H9 (cell line): ENCODE data around the gene ARHGAP24. TPM values are rescaled to one million over a fixed set of nuclear protein-coding genes. Genes with fewer than 3 reads are reported as not detected.

Source experiments
- DNase-seq: peaks from one replicate; pipeline ENCODE4 v3.0.0-alpha.2; 2017
- H2AFZ ChIP-seq: one replicate; pipeline ENCODE4 v1.6.1; 2013; ENCODE audit warnings: mild to moderate bottlenecking, low read length, control low read depth, moderate library complexity
- H2AK5ac ChIP-seq: 2 replicates; pipeline ENCODE4 v1.6.1; 2013; ENCODE audit warnings: low read length, control low read depth, mixed read lengths; ENCODE audit not compliant: insufficient read length
- H2BK120ac ChIP-seq: one replicate; pipeline ENCODE4 v1.6.1; 2013; ENCODE audit warnings: low read depth, mild to moderate bottlenecking, low read length, control low read depth, inconsistent platforms; ENCODE audit not compliant: poor library complexity, severe bottlenecking
- H2BK12ac ChIP-seq: 2 replicates; pipeline ENCODE4 v1.6.1; 2013; ENCODE audit warnings: low read length, control low read depth, mixed read lengths, low read depth; ENCODE audit not compliant: insufficient read length
- H2BK15ac ChIP-seq: 2 replicates; pipeline ENCODE4 v1.6.1; 2013; ENCODE audit warnings: low read depth, low read length, control low read depth
- H2BK20ac ChIP-seq: one replicate; pipeline ENCODE4 v1.6.1; 2013; ENCODE audit warnings: low read depth, mild to moderate bottlenecking, low read length, control low read depth, inconsistent platforms; ENCODE audit not compliant: poor library complexity, severe bottlenecking
- H2BK5ac ChIP-seq: 2 replicates; pipeline ENCODE4 v1.6.1; 2013; ENCODE audit warnings: low read length, control low read depth, mixed read lengths; ENCODE audit not compliant: insufficient read length
- H3K14ac ChIP-seq: 2 replicates; pipeline ENCODE4 v1.6.1; 2013; ENCODE audit warnings: low read length, control low read depth; ENCODE audit not compliant: insufficient read depth
- H3K18ac ChIP-seq: 2 replicates; pipeline ENCODE4 v1.6.1; 2013; ENCODE audit warnings: low read depth, mild to moderate bottlenecking, mixed read lengths, low read length, control low read depth; ENCODE audit not compliant: insufficient read length
- H3K23ac ChIP-seq: 2 replicates; pipeline ENCODE4 v1.6.1; 2013; ENCODE audit warnings: low read length, control low read depth, mixed read lengths, low read depth; ENCODE audit not compliant: insufficient read length
- H3K23me2 ChIP-seq: 2 replicates; pipeline ENCODE4 v1.6.1; 2013; ENCODE audit warnings: low read depth, mild to moderate bottlenecking, mixed read lengths, low read length, control low read depth; ENCODE audit not compliant: insufficient read length, poor library complexity, severe bottlenecking
- H3K27ac ChIP-seq: 2 replicates; pipeline ENCODE4 v1.5.1; 2013; ENCODE audit warnings: low read length, control low read depth, mixed read lengths, low read depth; ENCODE audit not compliant: insufficient read length
- H3K27me3 ChIP-seq: 2 replicates; pipeline ENCODE4 v1.6.1; 2013; ENCODE audit warnings: low read length, control low read depth, inconsistent platforms; ENCODE audit not compliant: insufficient read depth
- H3K4ac ChIP-seq: 2 replicates; pipeline ENCODE4 v1.6.1; 2013; ENCODE audit warnings: low read depth, mild to moderate bottlenecking, control low read depth, inconsistent platforms, low read length, moderate library complexity
- H3K4me1 ChIP-seq: 2 replicates; pipeline ENCODE4 v1.6.1; 2013; ENCODE audit warnings: low read length, control low read depth, inconsistent platforms; ENCODE audit not compliant: insufficient read depth
- H3K4me2 ChIP-seq: 2 replicates; pipeline ENCODE4 v1.6.1; 2013; ENCODE audit warnings: low read length, control low read depth, mixed read lengths; ENCODE audit not compliant: insufficient read length, insufficient read depth
- H3K56ac ChIP-seq: 2 replicates; pipeline ENCODE4 v1.6.1; 2013; ENCODE audit warnings: low read depth, mild to moderate bottlenecking, mixed read lengths, low read length, control low read depth; ENCODE audit not compliant: insufficient read length
- H3K79me1 ChIP-seq: 2 replicates; pipeline ENCODE4 v1.6.1; 2013; ENCODE audit warnings: low read depth, mild to moderate bottlenecking, moderate library complexity, low read length, control low read depth, inconsistent platforms; ENCODE audit not compliant: insufficient read depth, poor library complexity, severe bottlenecking
- H3K79me2 ChIP-seq: 2 replicates; pipeline ENCODE4 v1.6.1; 2013; ENCODE audit warnings: low read length, control low read depth, inconsistent platforms; ENCODE audit not compliant: insufficient read depth
- H3K9ac ChIP-seq: 2 replicates; pipeline ENCODE4 v1.6.1; 2013; ENCODE audit warnings: low read length, control low read depth, mixed read lengths; ENCODE audit not compliant: insufficient read length; ENCODE audit errors: extremely low read depth
- H3K9me3 ChIP-seq: one replicate; pipeline ENCODE4 v1.6.1; 2013; ENCODE audit warnings: low read depth, low read length, inconsistent platforms; ENCODE audit not compliant: control insufficient read depth
- H3T11ph ChIP-seq: one replicate; pipeline ENCODE4 v1.6.1; 2013; ENCODE audit warnings: mild to moderate bottlenecking, low read length, control low read depth, inconsistent platforms
- H4K20me1 ChIP-seq: one replicate; pipeline ENCODE4 v1.6.1; 2013; ENCODE audit not compliant: control insufficient read depth, insufficient read length, insufficient read depth
- H4K5ac ChIP-seq: 2 replicates; pipeline ENCODE4 v1.6.1; 2013; ENCODE audit warnings: low read depth, mild to moderate bottlenecking, mixed read lengths, low read length, control low read depth; ENCODE audit not compliant: insufficient read length
- H4K8ac ChIP-seq: replicated peaks from 2 replicates; pipeline ENCODE4 v1.6.1; 2013; ENCODE audit warnings: low read length, control low read depth, mixed read lengths, low read depth; ENCODE audit not compliant: insufficient read length
- H4K91ac ChIP-seq: 2 replicates; pipeline ENCODE4 v1.6.1; 2013; ENCODE audit warnings: low read depth, mild to moderate bottlenecking, moderate library complexity, mixed read lengths, low read length, control low read depth; ENCODE audit not compliant: insufficient read length
- H3K27ac Mint-ChIP-seq, 3 experiments: 2 replicates in 2 of 3; 3 replicates in 1 of 3; pipeline ENCODE4 v1.8.0; 2020 to 2021; ENCODE audit warnings: mixed read lengths in 3 of 3, mild to moderate bottlenecking in 1 of 3, moderate library complexity in 1 of 3
- H3K27me3 Mint-ChIP-seq: 2 replicates; pipeline ENCODE4 v1.8.0; 2021; ENCODE audit warnings: low read depth, mild to moderate bottlenecking, moderate library complexity, mixed read lengths
- H3K36me3 Mint-ChIP-seq, 3 experiments: 2 replicates in 2 of 3; 3 replicates in 1 of 3; pipeline ENCODE4 v1.8.0; 2020 to 2021; ENCODE audit warnings: low read depth in 3 of 3, mixed read lengths in 3 of 3; ENCODE audit not compliant: insufficient read depth in 1 of 3
- H3K4me1 Mint-ChIP-seq, 2 experiments: 2 replicates each; pipeline ENCODE4 v1.8.0; 2020; ENCODE audit warnings: mixed read lengths in 2 of 2
- H3K4me3 Mint-ChIP-seq, 2 experiments: 2 replicates in 1 of 2; 3 replicates in 1 of 2; pipeline ENCODE4 v1.8.0; 2020 to 2021; ENCODE audit warnings: mild to moderate bottlenecking in 2 of 2, mixed read lengths in 2 of 2, moderate library complexity in 1 of 2
- H3K9me3 Mint-ChIP-seq, 2 experiments: 2 replicates in 1 of 2; 3 replicates in 1 of 2; pipeline ENCODE4 v1.8.0; 2020; ENCODE audit warnings: mild to moderate bottlenecking in 2 of 2, mixed read lengths in 2 of 2, moderate library complexity in 1 of 2
- CTCF ChIP-seq: fragments of 200-600 bp; sonication (generic); conservative IDR thresholded peaks from 3 replicates; pipeline ENCODE4 v1.8.0; 2021; ENCODE audit warnings: antibody characterized with exemption, mild to moderate bottlenecking
- WGBS: extraction: QIAGEN DNeasy Blood & Tissue Kit; methylation state at CpG from one replicate; pipeline ENCODE4 v1.1.7; 2013; ENCODE audit warnings: missing lambda C conversion rate, low lambda C conversion rate, mixed read lengths; ENCODE audit not compliant: insufficient read length; ENCODE audit errors: extremely low coverage; 5-methylcytosine and 5-hydroxymethylcytosine counted together
- total RNA-seq: library from RNA; stranded (reverse); gene quantifications from 2 replicates; pipeline ENCODE4 v1.2.1, GENCODE V29; 2021

The ARHGAP24 gene
- total RNA-seq, 1 experiment from 2014 or later = 0.37 TPM

GRCh38 chr4:85514783-85515182, 39.8 kb downstream of the ARHGAP24 start:
- no peak overlapping the region for H3T11ph ChIP-seq
- H3K4me1 ChIP-seq = no peaks in the 10 kb centered on the region
- H3K27ac ChIP-seq = no peak overlapping the region
- TF ChIP-seq CTCF = no peak
- no peak overlapping the region for H3K14ac ChIP-seq
- H3K4ac ChIP-seq = no peak overlapping the region
- H3K23ac ChIP-seq = no peak overlapping the region
- H4K8ac ChIP-seq = no peak overlapping the region
- no peak overlapping the region for H3K56ac ChIP-seq
- H3K27me3 Mint-ChIP-seq = no peaks in the 10 kb centered on the region; the same call in 1 of the 2 replicates
- no peak overlapping the region for H3K4me3 Mint-ChIP-seq
- no peak overlapping the region for H3K9ac ChIP-seq
- H3K79me2 ChIP-seq = no peaks in the 10 kb centered on the region
- no peaks in the 10 kb centered on the region for H3K9me3 Mint-ChIP-seq
- no peaks in the 10 kb centered on the region for H3K4me1 Mint-ChIP-seq
- no peaks in the 10 kb centered on the region for H3K27me3 ChIP-seq
- no peak overlapping the region for H2AK5ac ChIP-seq
- H2BK12ac ChIP-seq = no peak overlapping the region
- no peak overlapping the region for H2BK120ac ChIP-seq
- H2AFZ ChIP-seq = no peak overlapping the region
- no peak overlapping the region for H2BK20ac ChIP-seq
- no CpG with 5 or more reads among the region's 5 CpGs for WGBS
- H2BK5ac ChIP-seq = no peak overlapping the region
- no peak overlapping the region for H4K91ac ChIP-seq
- no peak overlapping the region for H4K5ac ChIP-seq
- H3K23me2 ChIP-seq = no peaks in the 10 kb centered on the region
- H4K20me1 ChIP-seq = no peaks in the 10 kb centered on the region
- H3K79me1 ChIP-seq = no peaks in the 10 kb centered on the region
- DNase-seq = no peak
- no peaks in the 10 kb centered on the region for H3K9me3 ChIP-seq
- H3K4me2 ChIP-seq = no peak overlapping the region
- H3K27ac Mint-ChIP-seq = no peak overlapping the region
- H2BK15ac ChIP-seq = no peak overlapping the region
- no peaks in the 10 kb centered on the region for H3K36me3 Mint-ChIP-seq
- no peak overlapping the region for H3K18ac ChIP-seq
